MV-4-11 (cell line): ENCODE results near the gene SNRPD3.
"Not testable (repeated sequence)": the region's sequence is repeated elsewhere in the genome, so short reads cannot be mapped to it uniquely, and the experiment has no call there.

ENCODE experiments used
- DNase-seq: peaks from one replicate; lab custom pipeline; 2025; lab: John Stamatoyannopoulos, UW

SNRPD3 gene

GRCh38 chr22:24555165-24556039 is at the start of gene SNRPD3:
Gene SNRPD3, plus strand, starts transcription at chr22:24555999. Its CDS starts 1,676 bp downstream, at chr22:24557675.
- peak; percentile 98 for DNase-seq

- peak; percentile 69 for DNase-seq
Measured at GRCh38 chr22:24506802-24507438, 48.9 kb upstream of the SNRPD3 start.

GRCh38 chr22:24507716-24508115 is 48.1 kb upstream of the SNRPD3 start:
- no peak for DNase-seq

DNA sequence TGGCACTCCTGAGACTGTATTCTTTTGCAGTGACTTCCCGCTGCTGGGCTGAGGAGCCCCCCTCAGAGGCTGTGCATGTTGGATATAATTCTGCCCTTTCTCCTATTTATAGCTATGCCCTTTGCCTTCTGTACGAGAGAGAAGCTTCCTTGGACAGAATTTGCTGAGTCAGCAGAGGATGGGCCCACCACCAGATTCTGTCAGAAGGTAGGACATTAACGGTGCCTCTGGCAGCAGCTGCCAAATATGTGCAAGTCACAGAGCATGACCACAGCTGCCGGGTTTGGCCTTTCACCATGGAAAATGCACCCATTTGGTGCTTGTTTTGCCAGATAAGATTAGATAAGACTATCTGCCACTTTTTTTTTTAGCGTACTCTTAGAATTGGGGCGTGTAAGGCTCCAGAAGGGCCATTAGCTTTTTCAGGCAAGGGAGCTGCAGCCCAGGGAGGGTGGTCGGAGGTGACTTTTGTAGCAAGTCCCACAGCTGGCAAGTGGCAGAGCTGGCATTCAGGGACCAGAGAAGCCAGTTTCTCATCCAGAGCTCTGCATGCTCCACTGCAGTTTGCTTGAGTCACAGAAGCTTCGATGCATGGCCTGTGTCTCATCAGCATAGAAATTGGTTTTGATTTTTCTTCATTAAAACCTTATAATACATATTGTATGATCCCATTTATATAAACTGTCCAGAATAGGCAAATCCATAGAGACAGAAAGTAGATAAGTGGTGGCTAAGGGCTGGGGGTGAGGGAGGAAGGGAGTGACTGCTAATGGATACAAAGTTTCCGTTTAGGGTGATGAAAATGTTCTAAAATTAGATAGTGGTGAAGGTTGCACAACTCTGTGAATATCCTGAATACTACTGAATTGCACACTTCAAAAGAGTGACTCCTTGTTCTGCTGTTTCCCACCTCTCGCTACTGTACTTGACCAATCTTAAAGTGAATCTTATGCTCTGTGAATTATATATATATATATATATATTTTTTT is 44.9 kb upstream of the SNRPD3 start:
- DNase-seq, result peak; percentile 97

DNA sequence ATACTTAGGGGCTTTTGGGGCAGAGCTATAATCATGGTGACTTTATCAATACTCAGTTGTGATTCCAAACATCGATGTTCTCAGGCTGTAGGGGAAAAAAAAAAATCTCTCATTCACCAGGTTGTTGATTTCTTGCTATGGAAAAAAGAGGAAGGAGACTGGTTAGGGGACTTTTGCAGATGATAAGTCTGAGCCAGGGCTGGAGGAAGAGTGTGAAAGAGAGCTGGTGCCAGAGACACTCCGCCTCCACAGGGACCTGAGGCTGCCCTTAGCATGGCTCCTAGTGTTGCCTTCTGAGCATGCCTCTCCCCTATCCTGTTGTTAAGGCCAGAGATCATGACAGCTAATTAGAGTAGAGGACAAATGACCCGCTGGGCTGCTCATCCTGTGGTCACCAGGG is 43.8 kb upstream of the SNRPD3 start:
- DNase-seq, result peak; percentile 78

- no peak for DNase-seq
Measured at GRCh38 chr22:24513378-24514240, 42.2 kb upstream of the SNRPD3 start.

GRCh38 chr22:24514241-24515026 is 41.4 kb upstream of the SNRPD3 start:
- DNase-seq, result no peak

DNA sequence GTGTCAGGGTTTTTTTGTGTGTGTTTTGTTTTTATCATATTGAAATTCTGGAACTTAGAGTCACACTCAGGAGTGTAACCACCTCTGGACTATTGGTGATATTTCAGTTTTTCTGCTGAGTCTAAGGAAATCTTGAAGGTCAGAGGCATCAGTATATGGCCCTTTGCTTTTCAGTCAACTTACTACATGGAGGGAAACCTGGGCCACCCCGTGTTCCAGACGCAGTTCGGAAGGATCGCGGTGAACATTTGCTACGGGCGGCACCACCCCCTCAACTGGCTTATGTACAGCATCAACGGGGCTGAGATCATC is 40.8 kb upstream of the SNRPD3 start:
- no peak for DNase-seq

GRCh38 chr22:24516301-24516737 is 39.5 kb upstream of the SNRPD3 start:
- DNase-seq, result no peak

GRCh38 chr22:24517446-24517845 is 38.4 kb upstream of the SNRPD3 start:
- no peak for DNase-seq

DNA sequence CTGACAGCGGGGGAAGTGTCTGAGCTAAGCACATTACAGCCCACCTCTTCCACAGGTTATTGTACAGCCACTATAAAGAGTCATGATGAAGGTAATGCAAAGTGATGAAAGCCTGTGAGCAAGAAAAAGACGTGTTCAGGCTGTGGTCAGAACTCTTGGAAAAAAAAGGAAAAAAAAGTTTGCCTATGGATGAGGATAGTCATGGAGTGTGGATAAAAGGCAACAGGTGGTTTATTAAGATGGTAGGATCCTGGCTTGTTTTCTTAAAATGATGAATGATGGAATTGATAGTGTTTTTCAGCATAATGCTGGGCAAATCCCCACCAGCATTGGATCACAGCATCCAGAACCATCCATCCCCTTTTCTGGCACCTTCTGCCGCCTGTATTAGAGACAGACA is 37.6 kb upstream of the SNRPD3 start:
- no peak for DNase-seq

DNA sequence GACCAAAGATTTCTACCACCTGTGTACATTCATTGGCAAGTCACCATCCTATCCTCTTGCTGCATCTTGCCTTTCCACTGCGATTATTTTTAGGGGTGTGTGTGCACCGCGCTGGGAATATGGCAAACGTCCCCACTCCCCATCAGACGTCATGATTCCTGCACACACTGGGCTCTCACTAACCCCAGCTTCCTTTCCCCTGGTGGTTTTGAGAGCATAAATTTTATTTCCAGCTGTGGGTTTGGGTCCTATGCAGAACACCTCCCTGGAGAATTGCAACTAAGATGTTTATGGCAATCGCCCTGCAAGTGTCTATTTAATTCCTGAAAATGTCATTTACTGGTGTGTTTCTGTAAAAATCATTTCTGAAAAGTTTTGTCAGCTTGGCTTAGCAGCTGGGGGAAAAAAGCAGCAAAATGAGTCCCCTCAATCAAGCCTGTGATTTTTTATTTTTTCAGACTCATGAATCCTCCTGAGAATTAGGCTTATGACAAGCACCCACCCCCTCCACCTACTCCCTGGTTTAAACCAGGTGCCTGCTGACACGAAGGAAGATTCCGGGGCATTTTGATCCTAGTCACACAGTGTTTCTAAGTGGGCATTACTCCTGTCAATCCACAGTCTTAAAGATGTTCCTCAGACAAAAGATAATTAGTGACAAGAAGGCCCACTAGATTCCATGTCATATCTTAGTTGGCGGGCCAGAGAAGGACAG is 36.9 kb upstream of the SNRPD3 start:
- peak; percentile 11 for DNase-seq

GRCh38 chr22:24519496-24519895 is 36.3 kb upstream of the SNRPD3 start:
- peak; percentile 7 for DNase-seq

DNA sequence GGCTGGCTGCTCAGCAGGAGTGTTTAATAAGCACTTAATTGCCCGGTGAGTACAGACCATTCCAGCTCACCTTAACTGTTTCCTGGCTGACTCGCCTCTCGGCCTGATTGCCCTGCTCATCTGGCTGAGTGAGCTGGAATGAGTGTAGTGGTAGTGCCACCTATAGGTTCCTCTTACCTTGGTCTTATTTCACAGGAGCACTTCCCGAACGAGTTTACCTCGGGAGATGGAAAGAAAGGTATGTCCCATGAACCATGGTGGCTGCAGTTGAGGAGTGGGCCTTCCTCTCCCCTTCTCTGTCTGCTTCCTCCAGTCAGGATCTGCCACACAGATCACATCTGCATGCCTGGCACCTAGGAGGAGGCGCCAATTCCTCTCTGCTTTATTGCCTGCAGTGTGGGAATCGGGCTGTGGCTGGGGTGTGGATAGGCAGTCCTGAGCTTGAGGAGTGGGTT is 34.0 kb upstream of the SNRPD3 start:
- DNase-seq, result peak; percentile 32

- DNase-seq, result no peak
Measured at GRCh38 chr22:24523873-24524272, 31.9 kb upstream of the SNRPD3 start.

DNA sequence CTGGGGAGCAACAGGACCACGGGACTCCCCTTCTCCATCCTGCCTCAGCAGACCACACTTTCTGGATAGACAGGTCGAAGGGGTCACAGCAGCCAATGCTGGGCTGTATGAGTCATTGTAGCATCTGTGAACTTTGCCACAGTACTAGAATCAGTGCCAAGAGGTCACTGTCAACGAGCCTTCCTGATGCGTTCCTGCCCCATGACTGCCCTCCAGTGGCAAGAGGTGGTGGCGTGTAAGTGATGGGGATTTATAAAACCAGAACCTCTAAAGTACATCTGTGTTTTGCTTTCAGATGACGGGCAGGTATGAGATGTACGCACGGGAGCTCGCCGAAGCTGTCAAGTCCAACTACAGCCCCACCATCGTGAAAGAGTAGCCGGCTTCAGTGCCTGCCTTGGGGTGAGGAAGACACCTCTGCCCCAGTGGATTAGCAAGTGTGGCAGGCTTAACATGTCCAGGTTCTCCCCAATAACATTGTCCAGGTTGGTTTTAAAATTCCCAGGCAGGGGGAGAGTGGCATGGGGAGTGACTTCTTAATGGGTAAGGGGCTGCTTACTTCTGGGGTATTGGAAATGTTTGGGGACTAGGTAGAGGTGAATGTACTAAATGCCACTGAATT is 30.3 kb upstream of the SNRPD3 start:
- peak; percentile 92 for DNase-seq

GRCh38 chr22:24526191-24526590 is 29.6 kb upstream of the SNRPD3 start:
- DNase-seq, result no peak

GRCh38 chr22:24529898-24530297 is 25.9 kb upstream of the SNRPD3 start:
- peak; percentile 56 for DNase-seq

DNA sequence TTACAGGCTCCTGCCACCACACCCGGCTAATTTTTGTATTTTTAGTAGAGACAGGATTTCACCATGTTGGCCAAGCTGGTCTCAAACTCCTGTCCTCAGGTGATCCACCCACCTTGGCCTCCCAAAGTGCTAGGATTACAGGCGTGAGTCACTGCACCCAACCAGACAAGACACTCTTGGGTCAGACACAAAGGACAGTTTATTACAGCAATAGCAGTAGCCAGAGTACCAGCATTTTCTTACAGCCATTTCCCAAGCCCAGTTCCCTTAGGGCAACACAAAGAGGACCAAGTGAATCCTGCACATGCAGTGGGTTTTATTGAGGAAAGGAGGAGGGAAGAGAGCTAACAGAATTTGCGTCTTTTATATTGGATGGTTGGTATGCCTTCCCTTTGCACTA is 24.8 kb upstream of the SNRPD3 start:
- not testable (repeated sequence) for DNase-seq
